Mucosa of descending colon (tissue), 3 donors: ENCODE results near the gene ZP2. TPM values are rescaled to one million over a fixed set of nuclear protein-coding genes. Genes with fewer than 3 reads are reported as not detected.

Experiments
- ATAC-seq: fragments of 200-7000 bp; cut with Tn5 transposase; one replicate; pipeline ENCODE4 v1.9.1; 2020; ENCODE audit warnings: mild to moderate bottlenecking, moderate library complexity
- DNase-seq, 3 donors: peaks; one replicate each; pipeline ENCODE4 v3.0.0-alpha.2; 2020
- H3K36me3 ChIP-seq: fragments of 200-600 bp; one replicate; pipeline ENCODE4 v1.8.0; 2021; ENCODE audit warnings: low read depth, mild to moderate bottlenecking
- H3K4me1 ChIP-seq: fragments of 200-600 bp; one replicate; pipeline ENCODE4 v1.8.0; 2021; ENCODE audit warnings: low read depth, mild to moderate bottlenecking
- H3K4me3 ChIP-seq: fragments of 200-600 bp; one replicate; pipeline ENCODE4 v1.8.0; 2021; ENCODE audit warnings: mild to moderate bottlenecking
- H3K9me3 ChIP-seq: fragments of 200-600 bp; one replicate; pipeline ENCODE4 v1.8.0; 2021; ENCODE audit warnings: mild to moderate bottlenecking
- CTCF ChIP-seq: fragments of 200-600 bp; IDR thresholded peaks from one replicate; pipeline ENCODE4 v1.8.0; 2022; ENCODE audit warnings: antibody characterized with exemption, mild to moderate bottlenecking
- intact Hi-C, 2 donors: fragments of 100-400 bp; cut with DNase I in 1 of 2; cut with micrococcal nuclease in 1 of 2; formaldehyde crosslinking; loops; one replicate each; pipeline versions ENCODE4 v1.11.0 to v1.11.1; 2022; cut with DNase I, micrococcal nuclease
- total RNA-seq, 3 donors: library from RNA; stranded (reverse); fragmentation: NEBNext Ultra II Directional in 2 of 3; extraction: Animal tissue kit (Norgen Biotek cat#: 25700) in 2 of 3; gene quantifications; one replicate each; pipeline versions ENCODE4 v1.2.1 to v1.2.4, GENCODE V29; 2021 to 2023
- donor health status: DM: no; HTN: no; CAD: no; lungs with moderate emphysema.
- donor health status: DM: no; HTN: no; CAD: no.
- donor health status: DM: no; HTN: yes; CAD: no.

Gene ZP2
- total RNA-seq, 3 donors from 2014 or later, result 0.20 TPM; not detected in 2

- Histone ChIP-seq H3K9me3 (no peaks in the 10 kb centered on the region), H3K36me3 (no peaks in the 10 kb centered on the region), H3K4me1 (peaks cover 8% of the 10 kb centered on the region), H3K4me3 (no peak overlapping the region)
- peak; percentile 30 for ATAC-seq
- intact Hi-C loops, result no loop called here
- DNase-seq, result no peak
- no peak for TF ChIP-seq CTCF
Measured at GRCh38 chr16:21184834-21185233, 26.5 kb downstream of the ZP2 start.

DNA sequence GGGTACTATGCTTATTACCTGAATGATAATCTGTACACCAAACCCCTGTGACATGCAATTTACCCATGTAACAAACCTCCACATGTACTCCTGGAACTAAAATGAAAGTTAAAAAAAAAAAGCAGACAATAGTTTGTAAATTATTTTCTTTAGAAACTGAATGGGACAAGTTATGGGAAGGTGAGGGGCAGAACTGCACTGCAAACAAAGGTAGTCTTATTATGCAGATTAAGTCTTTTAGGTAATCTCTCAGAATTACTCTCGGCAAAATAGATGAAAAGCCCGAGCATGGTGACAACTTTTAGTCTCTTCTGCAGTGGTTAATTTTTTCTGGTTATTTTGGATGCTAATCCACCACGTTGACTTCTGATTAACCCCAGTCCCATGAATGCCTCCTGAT is 27.4 kb downstream of the ZP2 start:
- H3K9me3 ChIP-seq, result no peaks in the 10 kb centered on the region
- intact Hi-C loops, result no loop called here
- H3K36me3 ChIP-seq, result no peaks in the 10 kb centered on the region
- ATAC-seq (no peak), DNase-seq (no peak)
- H3K4me3 ChIP-seq, result no peak overlapping the region
- TF ChIP-seq CTCF, result no peak
- H3K4me1 ChIP-seq, result peaks cover 5% of the 10 kb centered on the region

DNA sequence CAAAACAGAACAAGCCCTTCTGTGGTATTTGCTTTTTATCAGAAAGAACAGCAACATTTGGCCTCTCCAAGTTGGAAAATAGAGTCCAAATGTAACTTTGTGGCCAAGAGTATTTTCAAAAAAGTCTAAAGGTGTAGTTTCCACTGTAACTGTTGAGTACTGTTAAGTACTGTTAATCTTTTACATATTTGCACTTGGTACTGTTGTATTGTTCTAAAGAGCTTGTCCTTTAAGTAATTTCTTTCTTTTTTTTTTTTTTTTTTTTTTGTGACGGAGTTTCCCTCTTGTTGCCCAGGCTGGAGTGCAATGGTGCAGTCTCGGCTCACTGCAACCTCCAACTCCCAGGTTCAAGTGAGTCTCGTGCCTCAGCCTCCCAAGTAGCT is 31.4 kb downstream of the ZP2 start:
- ATAC-seq (no peak), DNase-seq (no peak)
- Histone ChIP-seq H3K36me3 (peaks cover 4% of the 10 kb centered on the region), H3K4me1 (no peaks in the 10 kb centered on the region), H3K4me3 (no peak overlapping the region), H3K9me3 (no peaks in the 10 kb centered on the region)
- intact Hi-C loops, result no loop called here
- no peak for TF ChIP-seq CTCF

GRCh38 chr16:21179126-21179982 is 32.0 kb downstream of the ZP2 start:
- no peak for TF ChIP-seq CTCF
- no peaks in the 10 kb centered on the region for H3K4me1 ChIP-seq
- DNase-seq (no peak), ATAC-seq (no peak)
- intact Hi-C loops, result no loop called here
- H3K36me3 ChIP-seq, result peaks cover 4% of the 10 kb centered on the region
- H3K9me3 ChIP-seq, result no peaks in the 10 kb centered on the region
- no peak overlapping the region for H3K4me3 ChIP-seq

DNA sequence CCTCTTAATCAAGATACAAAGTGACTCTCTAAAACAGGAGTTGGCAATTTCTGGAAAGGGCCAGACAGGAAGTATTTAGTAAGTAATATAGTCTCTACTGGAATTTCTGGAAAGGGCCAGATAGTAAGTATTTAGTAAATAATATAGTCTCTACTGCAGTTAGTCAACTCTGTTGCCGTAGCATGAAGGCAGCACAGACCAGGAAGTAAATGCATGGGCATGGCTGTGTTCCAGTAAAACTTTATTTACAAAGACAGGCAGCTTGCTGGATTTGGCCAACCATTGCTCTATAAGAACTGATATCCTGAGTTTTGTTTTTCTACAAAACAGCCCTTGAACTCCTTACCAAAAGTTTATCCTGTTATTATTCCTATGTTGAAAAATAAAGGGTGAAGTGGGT is 36.0 kb downstream of the ZP2 start:
- Histone ChIP-seq H3K4me1 (no peaks in the 10 kb centered on the region), H3K4me3 (no peak overlapping the region), H3K9me3 (no peaks in the 10 kb centered on the region), H3K36me3 (peaks cover 4% of the 10 kb centered on the region)
- peak in 1 of 3 donors; percentile 46 for DNase-seq
- intact Hi-C loops, result no loop called here
- peak; percentile 77 for ATAC-seq
- TF ChIP-seq CTCF, result no peak
